SH-SY5Y (cell line): Measurements from ENCODE around the gene MITD1.
A peak's percentile ranks its signal among the peaks of the same experiment; 100 is the strongest.

Experiments
- GATA2 ChIP-seq: IDR thresholded peaks from 2 replicates; pipeline ENCODE4 v1.6.1; 2011; ENCODE audit warnings: mild to moderate bottlenecking, low read depth, low read length
- GATA3 ChIP-seq: IDR thresholded peaks from 2 replicates; pipeline ENCODE4 v1.6.1; 2011; ENCODE audit warnings: low read depth, mild to moderate bottlenecking, low read length, moderate library complexity

MITD1 gene

GRCh38 chr2:99171377-99172140 is 9.3 kb downstream of the MITD1 start:
- TF ChIP-seq GATA2 (no peak), GATA3 (no peak)

- no peak for TF ChIP-seq GATA3
- no peak for TF ChIP-seq GATA2
Measured at GRCh38 chr2:99169534-99169933, 11.3 kb downstream of the MITD1 start.

DNA sequence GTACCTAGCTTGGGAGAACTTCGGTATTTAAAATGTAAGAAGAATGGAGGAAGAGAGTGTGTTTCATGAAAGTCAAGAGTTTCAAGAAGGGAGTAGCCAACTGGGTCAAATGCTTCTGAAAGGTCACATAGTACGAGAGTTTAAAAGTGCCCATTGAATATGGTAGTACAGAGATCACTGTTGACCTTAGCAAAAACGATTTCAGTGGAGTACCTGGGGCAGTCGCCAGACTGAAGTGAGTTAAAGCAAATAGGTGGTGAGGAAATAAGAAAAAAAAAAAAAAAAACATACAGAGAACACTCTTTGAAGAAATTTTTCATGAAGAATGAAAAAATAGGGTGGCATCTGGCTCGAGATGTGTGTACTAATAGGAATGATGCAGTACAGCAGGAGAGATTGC is 14.6 kb downstream of the MITD1 start:
- TF ChIP-seq GATA3 (no peak), GATA2 (no peak)

GRCh38 chr2:99159594-99159993 is 21.3 kb downstream of the MITD1 start:
- TF ChIP-seq GATA2 (no peak), GATA3 (no peak)

- no peak for TF ChIP-seq GATA3
- TF ChIP-seq GATA2 = no peak
Measured at GRCh38 chr2:99158599-99158998, 22.3 kb downstream of the MITD1 start.

GRCh38 chr2:99156891-99157290 is 24.0 kb downstream of the MITD1 start:
- no peak for TF ChIP-seq GATA2
- TF ChIP-seq GATA3 = no peak

GRCh38 chr2:99154643-99155536 is 26.0 kb downstream of the MITD1 start, which contains the start of the genes LIPT1 and TSGA10:
TSS of gene LIPT1 (plus strand) at chr2:99154967. CDS start at chr2:99161958, 6,991 bp downstream.
TSS of gene TSGA10 (minus strand) at chr2:99154942. CDS start at chr2:99109439, 45,503 bp downstream.
- no peak for TF ChIP-seq GATA3
- peak; percentile 12; the same call in 1 of the 2 replicates for TF ChIP-seq GATA2

- TF ChIP-seq GATA2 (no peak), GATA3 (no peak)
Measured at GRCh38 chr2:99153921-99154604, 26.8 kb downstream of the MITD1 start.

DNA sequence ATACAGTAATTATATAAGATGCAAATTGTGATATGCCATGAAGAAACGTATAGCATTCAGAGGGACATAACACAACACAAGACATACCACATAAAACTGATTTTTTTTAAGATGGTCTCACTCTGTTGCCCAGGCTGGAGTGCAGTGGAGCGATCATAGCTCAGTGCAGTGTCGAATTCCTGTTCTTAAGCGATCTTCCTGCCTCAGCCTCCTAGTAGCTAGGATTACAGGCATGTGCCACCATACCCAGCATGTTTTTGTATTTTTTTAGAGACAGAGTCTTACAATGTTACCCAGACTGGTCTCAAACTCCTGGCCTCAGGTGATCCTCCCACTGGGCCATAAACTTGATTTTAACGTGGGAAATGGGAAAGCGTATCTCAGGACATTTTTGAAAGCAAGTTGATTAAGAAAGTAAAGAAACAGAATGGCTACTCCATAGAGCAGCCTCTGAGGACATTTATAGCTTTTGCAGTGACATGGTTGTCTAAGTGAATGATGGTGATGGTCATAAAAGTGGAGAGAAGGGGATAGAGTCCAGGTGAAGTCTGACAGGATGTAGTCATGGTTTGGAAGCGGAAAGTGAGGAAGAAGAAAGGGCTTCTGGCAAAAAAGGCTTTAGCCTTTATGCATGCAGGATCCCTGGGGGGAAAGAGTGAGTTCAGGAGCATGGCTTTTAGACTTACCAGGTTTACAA is 28.5 kb downstream of the MITD1 start:
- no peak for TF ChIP-seq GATA2
- TF ChIP-seq GATA3 = no peak

DNA sequence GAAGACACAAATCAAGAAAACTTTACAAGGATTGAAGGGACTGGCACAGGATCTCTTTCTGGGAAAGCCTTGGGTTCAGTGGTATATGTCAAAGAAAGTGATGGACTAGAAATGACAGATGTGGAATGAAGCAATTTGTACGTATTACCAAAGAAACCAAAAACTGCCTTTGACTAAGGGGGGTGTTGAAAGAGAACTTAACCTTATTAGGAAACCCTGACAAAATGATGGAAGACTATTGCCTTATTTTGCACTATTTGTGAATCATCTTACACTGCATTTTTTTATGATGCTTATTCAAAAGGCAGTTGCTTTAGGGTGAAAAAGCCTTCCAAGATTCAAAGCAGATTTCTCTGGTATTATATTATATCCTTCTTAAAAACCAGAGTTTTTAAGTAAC is 30.2 kb downstream of the MITD1 start:
- TF ChIP-seq GATA2 (no peak), GATA3 (no peak)

DNA sequence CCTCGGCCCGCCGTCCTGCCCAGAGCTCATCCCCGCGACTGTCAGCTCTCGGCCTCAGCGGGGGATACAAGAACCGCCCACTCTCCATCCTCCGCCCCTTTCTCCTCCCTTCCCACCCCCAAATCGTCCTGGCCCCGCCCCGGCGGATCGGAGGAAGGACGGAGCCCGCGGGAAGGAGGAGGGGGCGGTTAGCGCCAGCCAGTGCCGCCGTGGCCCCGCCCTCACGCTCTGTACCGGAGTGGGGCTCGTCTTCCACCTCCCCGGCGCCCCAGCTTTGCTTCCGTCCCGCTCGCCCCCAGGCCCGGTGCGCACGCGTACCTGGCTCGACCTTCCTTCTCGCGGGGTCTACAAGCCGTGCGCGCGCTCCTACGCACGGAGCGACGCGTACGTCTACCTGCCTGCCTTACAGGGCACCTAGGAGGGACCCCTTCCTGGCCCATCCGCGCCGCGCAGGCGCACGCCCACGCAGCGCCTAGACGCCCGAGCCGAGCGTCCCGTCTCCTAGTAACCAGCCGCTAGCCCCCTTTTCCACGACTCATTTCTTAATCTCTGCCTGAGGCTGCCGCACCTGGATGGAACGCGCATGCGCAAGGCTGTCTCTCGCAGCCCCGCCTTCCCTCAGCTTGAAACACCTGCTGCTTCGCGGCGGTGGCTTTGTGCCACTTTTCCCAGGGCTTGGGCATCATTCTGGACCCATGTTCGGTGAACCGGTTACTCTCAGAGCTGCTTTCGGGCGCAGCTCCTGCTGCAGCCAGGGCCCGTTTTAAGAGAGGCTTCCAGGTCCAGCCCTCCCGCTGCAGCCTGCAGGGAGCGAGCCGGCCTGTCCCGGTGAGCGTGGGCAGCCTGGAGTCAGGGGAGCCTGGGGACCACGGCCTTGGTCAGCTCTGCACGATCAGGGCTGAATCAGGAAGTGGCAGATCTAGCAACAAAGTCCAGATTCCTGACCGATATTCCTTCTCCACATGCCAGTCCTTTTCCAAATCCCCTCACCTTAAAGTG is 39.4 kb downstream of the MITD1 start, which contains the start of gene C2orf15:
Gene C2orf15 (plus strand): TSS at position 598 of the 999 bp plus-strand sequence. CDS start 8,852 bp downstream, outside the sequence.
- TF ChIP-seq GATA2 (no peak; the same call in 1 of the 2 replicates), GATA3 (no peak)

DNA sequence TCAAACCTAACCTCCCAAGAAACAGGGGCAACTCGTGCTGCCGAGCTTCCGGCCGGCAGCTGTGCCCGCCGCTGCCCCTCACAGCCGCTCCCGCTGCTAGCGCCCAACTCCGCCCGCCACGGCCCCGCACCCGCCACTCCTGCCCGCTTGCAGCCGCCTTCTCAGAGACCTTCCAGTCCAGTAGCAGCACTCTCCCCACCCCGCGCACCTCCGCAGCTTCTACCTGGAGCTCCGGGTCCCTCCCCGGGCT is 40.1 kb downstream of the MITD1 start:
- TF ChIP-seq GATA2 = no peak
- TF ChIP-seq GATA3 = no peak
